Measurements from ENCODE around the gene RNF31. TPM values are rescaled to one million over a fixed set of nuclear protein-coding genes. Genes with fewer than 3 reads are reported as not detected.

Gene RNF31
- total and polyA plus RNA-seq, 2 of the 13 experiments (the other 11 are each of a cell fraction or from before 2014, with no cell fraction given): 48.2 to 86.8 TPM

GRCh38 chr14:24179961-24180796 lies 32.9 kb downstream of the RNF31 start (continued):
- TF ChIP-seq NFAT5 (CRISPR knock-in tag; IDR thresholded peaks at IDR 0.05) (no peak), ZNF253 (CRISPR knock-in tag; IDR thresholded peaks at IDR 0.05; ENCODE audit: borderline replicate concordance) (no peak), SSRP1 (CRISPR knock-in tag; IDR thresholded peaks at IDR 0.05) (no peak), SMARCE1 (IDR thresholded peaks at IDR 0.05; ENCODE audit: borderline replicate concordance) (no peak), ZNF841 (CRISPR knock-in tag; IDR thresholded peaks at IDR 0.05; ENCODE audit: borderline replicate concordance) (no peak), TRIM24 (CRISPR knock-in tag; IDR thresholded peaks at IDR 0.05) (no peak), IKZF1 (IDR thresholded peaks at IDR 0.05) (no peak), KLF6 (CRISPR knock-in tag; IDR thresholded peaks at IDR 0.05) (no peak), BORCS8-MEF2B (CRISPR knock-in tag; IDR thresholded peaks at IDR 0.05) (no peak), GZF1 (CRISPR knock-in tag; IDR thresholded peaks at IDR 0.05) (no peak), ZNF569 (CRISPR knock-in tag; IDR thresholded peaks at IDR 0.05; ENCODE audit: borderline replicate concordance) (no peak), ZNF3 (CRISPR knock-in tag; IDR thresholded peaks at IDR 0.05) (no peak), ZNF691 (CRISPR knock-in tag; IDR thresholded peaks at IDR 0.05; ENCODE audit: borderline replicate concordance, low read depth) (no peak)
- TF ChIP-seq, protein P1, sequence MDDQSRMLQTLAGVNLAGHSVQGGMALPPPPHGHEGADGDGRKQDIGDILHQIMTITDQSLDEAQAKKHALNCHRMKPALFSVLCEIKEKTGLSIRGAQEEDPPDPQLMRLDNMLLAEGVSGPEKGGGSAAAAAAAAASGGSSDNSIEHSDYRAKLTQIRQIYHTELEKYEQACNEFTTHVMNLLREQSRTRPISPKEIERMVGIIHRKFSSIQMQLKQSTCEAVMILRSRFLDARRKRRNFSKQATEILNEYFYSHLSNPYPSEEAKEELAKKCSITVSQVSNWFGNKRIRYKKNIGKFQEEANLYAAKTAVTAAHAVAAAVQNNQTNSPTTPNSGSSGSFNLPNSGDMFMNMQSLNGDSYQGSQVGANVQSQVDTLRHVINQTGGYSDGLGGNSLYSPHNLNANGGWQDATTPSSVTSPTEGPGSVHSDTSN (CRISPR knock-in tag; IDR thresholded peaks at IDR 0.05; ENCODE audit: borderline replicate concordance): no peak
- TF ChIP-seq, protein P2, sequence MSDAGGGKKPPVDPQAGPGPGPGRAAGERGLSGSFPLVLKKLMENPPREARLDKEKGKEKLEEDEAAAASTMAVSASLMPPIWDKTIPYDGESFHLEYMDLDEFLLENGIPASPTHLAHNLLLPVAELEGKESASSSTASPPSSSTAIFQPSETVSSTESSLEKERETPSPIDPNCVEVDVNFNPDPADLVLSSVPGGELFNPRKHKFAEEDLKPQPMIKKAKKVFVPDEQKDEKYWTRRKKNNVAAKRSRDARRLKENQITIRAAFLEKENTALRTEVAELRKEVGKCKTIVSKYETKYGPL (CRISPR knock-in tag; IDR thresholded peaks at IDR 0.05): no peak
- TF ChIP-seq, protein P3, sequence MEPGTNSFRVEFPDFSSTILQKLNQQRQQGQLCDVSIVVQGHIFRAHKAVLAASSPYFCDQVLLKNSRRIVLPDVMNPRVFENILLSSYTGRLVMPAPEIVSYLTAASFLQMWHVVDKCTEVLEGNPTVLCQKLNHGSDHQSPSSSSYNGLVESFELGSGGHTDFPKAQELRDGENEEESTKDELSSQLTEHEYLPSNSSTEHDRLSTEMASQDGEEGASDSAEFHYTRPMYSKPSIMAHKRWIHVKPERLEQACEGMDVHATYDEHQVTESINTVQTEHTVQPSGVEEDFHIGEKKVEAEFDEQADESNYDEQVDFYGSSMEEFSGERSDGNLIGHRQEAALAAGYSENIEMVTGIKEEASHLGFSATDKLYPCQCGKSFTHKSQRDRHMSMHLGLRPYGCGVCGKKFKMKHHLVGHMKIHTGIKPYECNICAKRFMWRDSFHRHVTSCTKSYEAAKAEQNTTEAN (CRISPR knock-in tag; conservative IDR thresholded peaks at IDR 0.05): no peak
- TF ChIP-seq, protein P4, sequence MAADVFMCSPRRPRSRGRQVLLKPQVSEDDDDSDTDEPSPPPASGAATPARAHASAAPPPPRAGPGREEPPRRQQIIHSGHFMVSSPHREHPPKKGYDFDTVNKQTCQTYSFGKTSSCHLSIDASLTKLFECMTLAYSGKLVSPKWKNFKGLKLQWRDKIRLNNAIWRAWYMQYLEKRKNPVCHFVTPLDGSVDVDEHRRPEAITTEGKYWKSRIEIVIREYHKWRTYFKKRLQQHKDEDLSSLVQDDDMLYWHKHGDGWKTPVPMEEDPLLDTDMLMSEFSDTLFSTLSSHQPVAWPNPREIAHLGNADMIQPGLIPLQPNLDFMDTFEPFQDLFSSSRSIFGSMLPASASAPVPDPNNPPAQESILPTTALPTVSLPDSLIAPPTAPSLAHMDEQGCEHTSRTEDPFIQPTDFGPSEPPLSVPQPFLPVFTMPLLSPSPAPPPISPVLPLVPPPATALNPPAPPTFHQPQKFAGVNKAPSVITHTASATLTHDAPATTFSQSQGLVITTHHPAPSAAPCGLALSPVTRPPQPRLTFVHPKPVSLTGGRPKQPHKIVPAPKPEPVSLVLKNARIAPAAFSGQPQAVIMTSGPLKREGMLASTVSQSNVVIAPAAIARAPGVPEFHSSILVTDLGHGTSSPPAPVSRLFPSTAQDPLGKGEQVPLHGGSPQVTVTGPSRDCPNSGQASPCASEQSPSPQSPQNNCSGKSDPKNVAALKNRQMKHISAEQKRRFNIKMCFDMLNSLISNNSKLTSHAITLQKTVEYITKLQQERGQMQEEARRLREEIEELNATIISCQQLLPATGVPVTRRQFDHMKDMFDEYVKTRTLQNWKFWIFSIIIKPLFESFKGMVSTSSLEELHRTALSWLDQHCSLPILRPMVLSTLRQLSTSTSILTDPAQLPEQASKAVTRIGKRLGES (CRISPR knock-in tag; IDR thresholded peaks at IDR 0.05; ENCODE audit: borderline replicate concordance): no peak

All from HepG2 (cell line).